Caco-2 (cell line): Measurements from ENCODE around the gene CNTRL. TPM values are rescaled to one million over a fixed set of nuclear protein-coding genes. Genes with fewer than 3 reads are reported as not detected.

Source experiments
- BruUV-seq: library from RNA; stranded (reverse); fragments of 400-500 nt; replicated peaks from 2 replicates; lab custom pipeline; 2021; lab: Mats Ljungman, UMichigan
- CTCF ChIA-PET: fragments of 300-600 bp; sonication (Branson Sonifier 250); formaldehyde crosslinking; loops from one replicate; lab custom pipeline; 2022; ENCODE audit warnings: antibody characterized with exemption; lab: Charles Lee
- POLR2A ChIA-PET: fragments of 300-600 bp; sonication (Branson Sonifier 250); formaldehyde crosslinking; loops from one replicate; lab custom pipeline; 2022; ENCODE audit warnings: antibody characterized with exemption; lab: Charles Lee
- DNase-seq, 2 experiments: peaks; one replicate each; pipeline versions ENCODE4 v3.0.0 to v3.0.0-alpha.2; 2020 to 2022
- H3K27me3 ChIP-seq: replicated peaks from 2 replicates; pipeline ENCODE4 v1.6.0; 2011; ENCODE audit warnings: low read length; ENCODE audit not compliant: control insufficient read depth, insufficient read depth
- H3K36me3 ChIP-seq: 2 replicates; pipeline ENCODE4 v1.5.1; 2011; ENCODE audit warnings: low read length; ENCODE audit not compliant: control insufficient read depth, insufficient read depth
- H3K4me1 ChIP-seq: fragments of 250-450 bp; sonication (Bioruptor Pico); 2 replicates; pipeline ENCODE4 v1.5.1; 2020; ENCODE audit warnings: mild to moderate bottlenecking
- H3K4me3 ChIP-seq: 2 replicates; pipeline ENCODE4 v1.5.1; 2011; ENCODE audit warnings: low read depth, mild to moderate bottlenecking, control low read depth, low read length
- H3K9me3 ChIP-seq: fragments of 250-450 bp; sonication (Bioruptor Pico); 2 replicates; pipeline ENCODE4 v1.5.1; 2020; ENCODE audit warnings: mild to moderate bottlenecking, moderate library complexity
- H3K27ac Mint-ChIP-seq: one replicate; pipeline ENCODE4 v1.8.0; 2022; ENCODE audit warnings: mixed read lengths; ENCODE audit not compliant: unreplicated experiment
- H3K27me3 Mint-ChIP-seq: one replicate; pipeline ENCODE4 v1.8.0; 2022; ENCODE audit warnings: mixed read lengths; ENCODE audit not compliant: insufficient read depth, unreplicated experiment
- H3K36me3 Mint-ChIP-seq: one replicate; pipeline ENCODE4 v1.8.0; 2022; ENCODE audit warnings: mild to moderate bottlenecking, mixed read lengths; ENCODE audit not compliant: insufficient read depth, unreplicated experiment
- H3K4me1 Mint-ChIP-seq: one replicate; pipeline ENCODE4 v1.8.0; 2022; ENCODE audit warnings: low read depth, mixed read lengths; ENCODE audit not compliant: unreplicated experiment
- H3K4me3 Mint-ChIP-seq: one replicate; pipeline ENCODE4 v1.8.0; 2022; ENCODE audit warnings: mild to moderate bottlenecking, moderate library complexity, mixed read lengths; ENCODE audit not compliant: unreplicated experiment
- H3K9me3 Mint-ChIP-seq: one replicate; pipeline ENCODE4 v1.8.0; 2022; ENCODE audit warnings: mixed read lengths; ENCODE audit not compliant: unreplicated experiment
- intact Hi-C: fragments of 100-400 bp; cut with micrococcal nuclease; formaldehyde crosslinking; loops from one replicate; pipeline ENCODE4 v1.10.0; 2022; ENCODE audit not compliant: unreplicated experiment
- total RNA-seq: library from RNA; stranded (reverse); gene quantifications from 2 replicates; pipeline ENCODE4 v1.2.3, GENCODE V29; 2022
- TF ChIP-seq, protein P1 (sequence below), 2 experiments: fragments of 200-600 bp in 1 of 2; IDR thresholded peaks; 1 replicate in 1 of 2; 2 replicates in 1 of 2; pipeline versions ENCODE4 v1.5.1 to v1.8.0; 2011 to 2022; ENCODE audit warnings: antibody characterized with exemption in 1 of 2, control low read depth in 1 of 2, inconsistent platforms in 1 of 2, low read depth in 1 of 2, low read length in 1 of 2, mild to moderate bottlenecking in 1 of 2, moderate library complexity in 1 of 2; ENCODE audit not compliant: insufficient read depth in 1 of 2, severe bottlenecking in 1 of 2, unreplicated experiment in 1 of 2

CNTRL gene
- total RNA-seq, 1 experiment from 2014 or later: 12.0 TPM

GRCh38 chr9:121055642-121056143 is 19.1 kb upstream of the CNTRL start:
- Mint-ChIP-seq H3K9me3 (no peaks in the 10 kb centered on the region), H3K4me3 (no peak overlapping the region), H3K27me3 (no peaks in the 10 kb centered on the region), H3K4me1 (peaks cover 1% of the 10 kb centered on the region), H3K27ac (no peak overlapping the region), H3K36me3 (no peaks in the 10 kb centered on the region)
- Histone ChIP-seq H3K27me3 (no peaks in the 10 kb centered on the region), H3K4me3 (no peak overlapping the region), H3K4me1 (peaks cover 8% of the 10 kb centered on the region; the same call in 1 of the 2 replicates), H3K36me3 (no peaks in the 10 kb centered on the region), H3K9me3 (no peaks in the 10 kb centered on the region)
- TF ChIP-seq, protein P1, sequence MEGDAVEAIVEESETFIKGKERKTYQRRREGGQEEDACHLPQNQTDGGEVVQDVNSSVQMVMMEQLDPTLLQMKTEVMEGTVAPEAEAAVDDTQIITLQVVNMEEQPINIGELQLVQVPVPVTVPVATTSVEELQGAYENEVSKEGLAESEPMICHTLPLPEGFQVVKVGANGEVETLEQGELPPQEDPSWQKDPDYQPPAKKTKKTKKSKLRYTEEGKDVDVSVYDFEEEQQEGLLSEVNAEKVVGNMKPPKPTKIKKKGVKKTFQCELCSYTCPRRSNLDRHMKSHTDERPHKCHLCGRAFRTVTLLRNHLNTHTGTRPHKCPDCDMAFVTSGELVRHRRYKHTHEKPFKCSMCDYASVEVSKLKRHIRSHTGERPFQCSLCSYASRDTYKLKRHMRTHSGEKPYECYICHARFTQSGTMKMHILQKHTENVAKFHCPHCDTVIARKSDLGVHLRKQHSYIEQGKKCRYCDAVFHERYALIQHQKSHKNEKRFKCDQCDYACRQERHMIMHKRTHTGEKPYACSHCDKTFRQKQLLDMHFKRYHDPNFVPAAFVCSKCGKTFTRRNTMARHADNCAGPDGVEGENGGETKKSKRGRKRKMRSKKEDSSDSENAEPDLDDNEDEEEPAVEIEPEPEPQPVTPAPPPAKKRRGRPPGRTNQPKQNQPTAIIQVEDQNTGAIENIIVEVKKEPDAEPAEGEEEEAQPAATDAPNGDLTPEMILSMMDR (IDR thresholded peaks at IDR 0.05; ENCODE audit: insufficient read depth in 1 of 2, low read depth in 1 of 2, low read length in 1 of 2, severe bottlenecking in 1 of 2, unreplicated experiment in 1 of 2): peak; percentile 46 to 67
- CTCF ChIA-PET: interaction anchor here (0.7 to 1.5 kb wide), 7 partner anchors 9 to 134 kb away, joined by 3 to 11 read pairs (median 4); no protein-coding TSS in a partner anchor
- POLR2A ChIA-PET: no interaction called here
- BruUV-seq: no TSS peak
- peak; percentile 48 to 51 for DNase-seq
- intact Hi-C loops: loop anchor here (1.0 to 10.0 kb wide), 3 partner anchors 33 to 441 kb away; no protein-coding TSS in a partner anchor

DNA sequence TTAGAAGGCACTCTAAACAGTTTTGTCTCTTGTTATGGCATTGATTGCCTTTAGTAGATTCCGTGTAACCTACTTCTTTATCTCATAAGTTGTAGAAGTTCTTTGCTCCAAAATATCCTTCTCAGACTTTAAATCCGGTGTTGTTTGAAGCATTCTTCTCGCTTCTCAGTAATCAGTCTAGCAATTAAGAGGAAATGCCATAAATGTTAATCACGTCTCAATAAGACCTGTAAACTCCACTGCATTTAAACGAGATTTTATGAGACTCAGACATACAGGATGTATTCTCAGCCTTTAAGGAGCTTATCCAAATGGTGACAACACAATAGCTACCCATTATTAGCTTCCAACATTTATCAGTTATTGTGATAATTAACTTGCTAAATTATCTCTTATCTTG is 16.9 kb upstream of the CNTRL start:
- H3K9me3 ChIP-seq: no peaks in the 10 kb centered on the region
- no peak for DNase-seq
- Mint-ChIP-seq H3K9me3 (no peaks in the 10 kb centered on the region), H3K4me1 (peaks cover 13% of the 10 kb centered on the region), H3K27me3 (no peaks in the 10 kb centered on the region), H3K36me3 (no peaks in the 10 kb centered on the region), H3K27ac (no peak overlapping the region), H3K4me3 (no peak overlapping the region)
- ChIA-PET POLR2A (no interaction called here), CTCF (interaction anchor here (1.4 to 3.6 kb wide), 3 partner anchors 19 to 73 kb away, joined by 4 to 73 read pairs (median 18); no protein-coding TSS in a partner anchor)
- TF ChIP-seq, protein P1 (IDR thresholded peaks at IDR 0.05; ENCODE audit: insufficient read depth in 1 of 2, low read depth in 1 of 2, low read length in 1 of 2, severe bottlenecking in 1 of 2, unreplicated experiment in 1 of 2): no peak
- H3K4me1 ChIP-seq: peaks cover 13% of the 10 kb centered on the region; the same call in 1 of the 2 replicates
- intact Hi-C loops: loop anchor here (10.0 kb wide), 1 partner anchor 443 kb away; no protein-coding TSS in a partner anchor
- BruUV-seq: no TSS peak
- H3K4me3 ChIP-seq: no peak overlapping the region
- H3K36me3 ChIP-seq: no peaks in the 10 kb centered on the region
- H3K27me3 ChIP-seq: no peaks in the 10 kb centered on the region

- BruUV-seq: no TSS peak
- Mint-ChIP-seq H3K4me3 (no peak overlapping the region), H3K4me1 (peaks cover 20% of the 10 kb centered on the region), H3K27me3 (no peaks in the 10 kb centered on the region), H3K36me3 (no peaks in the 10 kb centered on the region), H3K27ac (no peak overlapping the region), H3K9me3 (no peaks in the 10 kb centered on the region)
- Histone ChIP-seq H3K9me3 (no peaks in the 10 kb centered on the region), H3K36me3 (no peaks in the 10 kb centered on the region), H3K27me3 (no peaks in the 10 kb centered on the region), H3K4me1 (peaks cover 15% of the 10 kb centered on the region; the same call in 1 of the 2 replicates), H3K4me3 (no peak overlapping the region)
- intact Hi-C loops: loop anchor here (10.0 kb wide), 1 partner anchor 445 kb away; no protein-coding TSS in a partner anchor
- POLR2A ChIA-PET: interaction anchor here (0.6 kb wide), 1 partner anchor 196 kb away, joined by 3 read pairs; no protein-coding TSS in a partner anchor
- CTCF ChIA-PET: interaction anchor here (1.0 to 3.6 kb wide), 11 partner anchors 8 to 304 kb away, joined by 3 to 73 read pairs (median 10); no protein-coding TSS in a partner anchor
- TF ChIP-seq, protein P1 (IDR thresholded peaks at IDR 0.05; ENCODE audit: insufficient read depth in 1 of 2, low read depth in 1 of 2, low read length in 1 of 2, severe bottlenecking in 1 of 2, unreplicated experiment in 1 of 2): no peak
- DNase-seq: no peak
Measured at GRCh38 chr9:121059513-121059912, 15.2 kb upstream of the CNTRL start.
